Measurements from ENCODE around the gene ENTHD1. TPM values are rescaled to one million over a fixed set of nuclear protein-coding genes. Genes with fewer than 3 reads are reported as not detected.

ENTHD1 gene
- total RNA-seq, 2 experiments from 2014 or later: 0.34 TPM

GRCh38 chr22:39718206-39718605 is 175.4 kb downstream of the ENTHD1 start:
- ATAC-seq (no peak), DNase-seq (no peak)
- no peaks in the 10 kb centered on the region for H3K36me3 Mint-ChIP-seq (ENCODE audit: low read depth)
- TF ChIP-seq CTCF (IDR thresholded peaks at IDR 0.05): no peak
- no peaks in the 10 kb centered on the region for H3K27me3 Mint-ChIP-seq
- ChIA-PET POLR2A (no interaction called here), CTCF (no interaction called here)
- no peak overlapping the region for H3K27ac Mint-ChIP-seq
- no peaks in the 10 kb centered on the region for H3K4me1 Mint-ChIP-seq (ENCODE audit: low read depth)
- no peak overlapping the region for H3K4me3 Mint-ChIP-seq
- H3K9me3 Mint-ChIP-seq: no peaks in the 10 kb centered on the region
- intact Hi-C loops (cut with micrococcal nuclease): no loop called here

- CTCF ChIA-PET: no interaction called here
- intact Hi-C loops (cut with micrococcal nuclease): no loop called here
- ATAC-seq (no peak), DNase-seq (no peak)
- Mint-ChIP-seq H3K4me1 (ENCODE audit: low read depth) (no peaks in the 10 kb centered on the region), H3K9me3 (no peaks in the 10 kb centered on the region), H3K4me3 (no peak overlapping the region), H3K27me3 (no peaks in the 10 kb centered on the region), H3K27ac (no peak overlapping the region), H3K36me3 (ENCODE audit: low read depth) (no peaks in the 10 kb centered on the region)
- TF ChIP-seq CTCF (IDR thresholded peaks at IDR 0.05): no peak
- POLR2A ChIA-PET: no interaction called here
These were observed 176.5 kb downstream of the ENTHD1 start for GRCh38 chr22:39717099-39717498.

- Mint-ChIP-seq H3K4me1 (ENCODE audit: low read depth) (no peaks in the 10 kb centered on the region), H3K27ac (no peak overlapping the region), H3K4me3 (no peak overlapping the region), H3K9me3 (no peaks in the 10 kb centered on the region), H3K36me3 (ENCODE audit: low read depth) (no peaks in the 10 kb centered on the region), H3K27me3 (no peaks in the 10 kb centered on the region)
- TF ChIP-seq CTCF (IDR thresholded peaks at IDR 0.05): no peak
- POLR2A ChIA-PET: no interaction called here
- ATAC-seq (no peak), DNase-seq (no peak)
- CTCF ChIA-PET: no interaction called here
- intact Hi-C loops (cut with micrococcal nuclease): no loop called here
These were observed 177.0 kb downstream of the ENTHD1 start for GRCh38 chr22:39716534-39716933.

- CTCF ChIA-PET: no interaction called here
- Mint-ChIP-seq H3K36me3 (ENCODE audit: low read depth) (no peaks in the 10 kb centered on the region), H3K27me3 (peaks cover under 1% of the 10 kb centered on the region), H3K4me1 (ENCODE audit: low read depth) (no peaks in the 10 kb centered on the region), H3K9me3 (no peaks in the 10 kb centered on the region), H3K4me3 (no peak overlapping the region), H3K27ac (no peak overlapping the region)
- intact Hi-C loops (cut with micrococcal nuclease): no loop called here
- ATAC-seq: no peak
- POLR2A ChIA-PET: no interaction called here
- no peak for DNase-seq
- no peak for TF ChIP-seq CTCF (IDR thresholded peaks at IDR 0.05)
These were observed 177.6 kb downstream of the ENTHD1 start for GRCh38 chr22:39715778-39716495.

GRCh38 chr22:39714321-39714720 is 179.2 kb downstream of the ENTHD1 start:
- Mint-ChIP-seq H3K4me1 (ENCODE audit: low read depth) (no peaks in the 10 kb centered on the region), H3K36me3 (ENCODE audit: low read depth) (no peaks in the 10 kb centered on the region), H3K9me3 (no peaks in the 10 kb centered on the region), H3K27me3 (peaks cover 3% of the 10 kb centered on the region), H3K4me3 (no peak overlapping the region), H3K27ac (no peak overlapping the region)
- no peak for DNase-seq
- ATAC-seq: no peak
- ChIA-PET CTCF (interaction anchor here (1.5 kb wide), 1 partner anchor 311 kb away, joined by 3 read pairs; no protein-coding TSS in a partner anchor), POLR2A (interaction anchor here (0.7 kb wide), 1 partner anchor 34 kb away, joined by 3 read pairs; no protein-coding TSS in a partner anchor)
- intact Hi-C loops (cut with micrococcal nuclease): no loop called here
- no peak for TF ChIP-seq CTCF (IDR thresholded peaks at IDR 0.05)
